ENCODE results near the gene GALNT9. TPM values are rescaled to one million over a fixed set of nuclear protein-coding genes. Genes with fewer than 3 reads are reported as not detected.

The GALNT9 gene
- total RNA-seq, 4 donors from 2014 or later, result 0.13 TPM; not detected in 3

- no peak for TF ChIP-seq POLR2A (IDR thresholded peaks at IDR 0.05)
- TF ChIP-seq, protein P1, sequence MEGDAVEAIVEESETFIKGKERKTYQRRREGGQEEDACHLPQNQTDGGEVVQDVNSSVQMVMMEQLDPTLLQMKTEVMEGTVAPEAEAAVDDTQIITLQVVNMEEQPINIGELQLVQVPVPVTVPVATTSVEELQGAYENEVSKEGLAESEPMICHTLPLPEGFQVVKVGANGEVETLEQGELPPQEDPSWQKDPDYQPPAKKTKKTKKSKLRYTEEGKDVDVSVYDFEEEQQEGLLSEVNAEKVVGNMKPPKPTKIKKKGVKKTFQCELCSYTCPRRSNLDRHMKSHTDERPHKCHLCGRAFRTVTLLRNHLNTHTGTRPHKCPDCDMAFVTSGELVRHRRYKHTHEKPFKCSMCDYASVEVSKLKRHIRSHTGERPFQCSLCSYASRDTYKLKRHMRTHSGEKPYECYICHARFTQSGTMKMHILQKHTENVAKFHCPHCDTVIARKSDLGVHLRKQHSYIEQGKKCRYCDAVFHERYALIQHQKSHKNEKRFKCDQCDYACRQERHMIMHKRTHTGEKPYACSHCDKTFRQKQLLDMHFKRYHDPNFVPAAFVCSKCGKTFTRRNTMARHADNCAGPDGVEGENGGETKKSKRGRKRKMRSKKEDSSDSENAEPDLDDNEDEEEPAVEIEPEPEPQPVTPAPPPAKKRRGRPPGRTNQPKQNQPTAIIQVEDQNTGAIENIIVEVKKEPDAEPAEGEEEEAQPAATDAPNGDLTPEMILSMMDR (IDR thresholded peaks at IDR 0.05), result no peak
- no peak for DNase-seq (ENCODE audit: low spot score in 2 of 2)
- WGBS, 2 donors, result 78 to 82% methylated on average over 17 of the region's 17 CpGs
- intact Hi-C loops (cut with DNase I; ENCODE audit: low total_unique reads), result no loop called here
- no peak overlapping the region for H3K4me3 ChIP-seq (ENCODE audit: low read depth, poor library complexity, severe bottlenecking)
These were observed 18.0 kb downstream of the GALNT9 start for GRCh38 chr12:132311201-132311915.

- H3K4me3 ChIP-seq (ENCODE audit: low read depth, poor library complexity, severe bottlenecking), result no peak overlapping the region
- intact Hi-C loops (cut with DNase I; ENCODE audit: low total_unique reads), result no loop called here
- no peak for DNase-seq (ENCODE audit: low spot score in 2 of 2)
- 68 to 69% methylated on average over 33 of the region's 33 CpGs for WGBS, 2 donors
- TF ChIP-seq, protein P1 (IDR thresholded peaks at IDR 0.05), result no peak
- TF ChIP-seq POLR2A (IDR thresholded peaks at IDR 0.05), result no peak
These were observed 19.0 kb downstream of the GALNT9 start for GRCh38 chr12:132310181-132311040.

GRCh38 chr12:132309596-132310086, 19.7 kb downstream of the GALNT9 start:
- DNase-seq (ENCODE audit: low spot score in 2 of 2), result no peak
- intact Hi-C loops (cut with DNase I; ENCODE audit: low total_unique reads), result no loop called here
- H3K4me3 ChIP-seq (ENCODE audit: low read depth, poor library complexity, severe bottlenecking), result no peak overlapping the region
- no peak for TF ChIP-seq POLR2A (IDR thresholded peaks at IDR 0.05)
- TF ChIP-seq, protein P1 (IDR thresholded peaks at IDR 0.05), result no peak
- 84 to 88% methylated on average over 21 of the region's 21 CpGs for WGBS, 2 donors

DNA sequence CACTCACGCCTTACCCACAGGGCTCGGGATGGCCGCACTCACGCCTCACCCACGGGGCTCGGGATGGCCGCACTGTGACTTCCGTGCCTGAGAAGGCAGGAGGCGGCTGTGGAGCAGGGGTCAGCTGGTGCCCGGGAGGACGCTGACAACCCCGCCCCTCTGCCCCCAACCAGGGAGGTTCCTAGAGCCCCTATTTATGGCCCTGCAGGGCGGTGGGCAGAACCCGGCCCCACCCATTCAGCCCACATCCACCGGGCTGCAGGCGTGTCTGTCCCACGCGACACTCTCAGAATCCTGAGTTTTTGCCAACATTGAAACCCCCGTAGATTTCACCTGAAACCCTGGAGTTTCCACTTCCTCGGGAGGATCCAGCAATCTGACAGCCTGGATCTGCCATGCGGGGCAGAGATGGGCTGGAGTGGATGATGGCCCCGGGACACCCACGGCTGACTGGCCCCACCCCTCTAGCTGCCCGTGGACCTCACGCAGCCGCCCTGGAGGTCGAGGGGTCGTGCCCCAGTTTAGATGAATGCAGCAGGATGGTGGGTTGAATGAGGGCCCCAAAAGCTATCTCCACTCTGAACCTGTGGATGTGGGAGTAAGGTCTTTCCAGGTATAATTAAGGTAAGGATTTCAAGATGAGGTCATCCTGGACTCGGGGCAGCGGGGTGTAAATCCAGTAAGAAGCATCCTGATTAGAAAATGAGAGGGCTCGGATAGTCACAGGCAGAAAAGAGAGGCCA, 20.4 kb downstream of the GALNT9 start:
- no peak for DNase-seq (ENCODE audit: low spot score in 2 of 2)
- TF ChIP-seq, protein P1 (IDR thresholded peaks at IDR 0.05), result no peak
- TF ChIP-seq POLR2A (IDR thresholded peaks at IDR 0.05), result no peak
- intact Hi-C loops (cut with DNase I; ENCODE audit: low total_unique reads), result no loop called here
- no peak overlapping the region for H3K4me3 ChIP-seq (ENCODE audit: low read depth, poor library complexity, severe bottlenecking)
- WGBS, 2 donors, result 54 to 68% methylated on average over 27 to 30 of the region's 31 CpGs

DNA sequence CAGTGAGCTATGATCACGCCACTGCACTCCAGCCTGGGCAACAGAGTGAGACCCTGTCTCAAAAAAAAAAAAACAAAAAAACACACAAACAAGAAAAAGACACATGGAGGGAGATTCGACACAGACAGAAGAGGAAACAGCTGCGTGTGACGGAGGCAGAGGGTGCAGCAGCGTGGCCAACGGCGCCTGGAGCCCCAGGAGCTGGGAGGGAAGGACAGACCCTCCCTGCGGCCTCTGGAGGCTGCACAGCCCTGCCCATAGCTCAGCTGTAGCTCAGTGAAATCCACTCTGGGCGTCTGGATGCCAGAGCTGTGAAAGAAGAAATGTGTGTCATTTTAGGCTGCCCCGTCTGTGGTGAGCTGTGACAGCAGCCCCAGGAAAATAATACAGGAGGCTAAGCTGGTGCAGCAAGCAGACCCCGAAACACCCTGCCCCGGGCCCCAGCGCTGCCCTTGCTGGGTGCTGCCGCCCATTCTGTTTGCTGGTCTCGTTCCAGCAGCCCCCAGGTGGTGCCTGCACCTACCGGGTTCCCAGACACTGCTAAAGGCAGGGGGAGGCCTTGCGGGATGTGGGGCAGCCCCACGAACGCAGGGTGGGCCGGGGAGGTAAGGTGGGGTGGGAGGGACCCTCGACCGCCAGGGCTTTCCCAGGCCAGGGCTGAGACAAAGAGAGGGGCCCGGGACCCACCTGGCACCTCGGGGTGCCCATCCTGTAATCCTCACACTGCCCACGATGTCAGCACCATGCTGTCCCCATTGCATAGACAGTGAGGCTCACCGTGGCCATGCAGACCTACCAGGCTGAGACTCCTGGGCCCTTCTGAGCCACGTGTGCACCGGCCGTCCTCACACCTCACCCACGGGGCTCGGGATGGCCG, 21.2 kb downstream of the GALNT9 start:
- intact Hi-C loops (cut with DNase I; ENCODE audit: low total_unique reads), result no loop called here
- WGBS, 2 donors, result 54 to 55% methylated on average over 25 to 32 of the region's 32 CpGs
- no peak overlapping the region for H3K4me3 ChIP-seq (ENCODE audit: low read depth, poor library complexity, severe bottlenecking)
- DNase-seq (ENCODE audit: low spot score in 2 of 2), result no peak
- no peak for TF ChIP-seq POLR2A (IDR thresholded peaks at IDR 0.05)

Measured in lower leg skin (tissue), 4 donors.